Neuronal stem cell (in vitro differentiated cells): Measurements from ENCODE around the gene GRAP.
A peak's percentile ranks its signal among the peaks of the same experiment; 100 is the strongest.
"Not testable (repeated sequence)": the region's sequence is repeated elsewhere in the genome, so short reads cannot be mapped to it uniquely, and the experiment has no call there.

Source experiments
- DNase-seq: peaks from one replicate; pipeline ENCODE4 v3.0.0-alpha.2; 2013; ENCODE audit warnings: low spot score
- H2AFZ ChIP-seq: one replicate; pipeline ENCODE4 v1.6.1; 2013; ENCODE audit warnings: mild to moderate bottlenecking, low read length, inconsistent platforms
- H2AK5ac ChIP-seq: 2 replicates; pipeline ENCODE4 v1.6.1; 2013; ENCODE audit warnings: low read depth, mild to moderate bottlenecking, inconsistent platforms, low read length, moderate library complexity, mixed read lengths
- H2BK120ac ChIP-seq: 2 replicates; pipeline ENCODE4 v1.6.1; 2013; ENCODE audit warnings: low read depth, mild to moderate bottlenecking, inconsistent platforms, low read length, moderate library complexity, mixed read lengths
- H2BK12ac ChIP-seq: one replicate; pipeline ENCODE4 v1.6.1; 2013; ENCODE audit warnings: low read length, inconsistent platforms
- H2BK15ac ChIP-seq: 2 replicates; pipeline ENCODE4 v1.6.1; 2013; ENCODE audit warnings: mild to moderate bottlenecking, low read length, inconsistent platforms, mixed read lengths
- H2BK5ac ChIP-seq: one replicate; pipeline ENCODE4 v1.6.1; 2013; ENCODE audit warnings: inconsistent platforms, mild to moderate bottlenecking, low read length, moderate library complexity
- H3K14ac ChIP-seq: one replicate; pipeline ENCODE4 v1.6.1; 2013; ENCODE audit warnings: low read length, inconsistent platforms
- H3K18ac ChIP-seq: 2 replicates; pipeline ENCODE4 v1.6.1; 2013; ENCODE audit warnings: low read length, inconsistent platforms
- H3K23ac ChIP-seq: 2 replicates; pipeline ENCODE4 v1.6.1; 2013; ENCODE audit warnings: low read depth, mild to moderate bottlenecking, mixed read lengths, low read length, inconsistent platforms; ENCODE audit not compliant: poor library complexity
- H3K27ac ChIP-seq: replicated peaks from 3 replicates; pipeline ENCODE4 v1.5.1; 2013; ENCODE audit warnings: low read length, inconsistent platforms
- H3K27me3 ChIP-seq, 3 experiments: 2 replicates each; pipeline ENCODE4 v1.6.1; 2013; ENCODE audit warnings: low read length in 3 of 3, mild to moderate bottlenecking in 2 of 3, inconsistent platforms in 1 of 3, low read depth in 1 of 3, mixed read lengths in 1 of 3, moderate library complexity in 1 of 3; ENCODE audit not compliant: control insufficient read depth in 3 of 3, insufficient read depth in 3 of 3
- H3K36me3 ChIP-seq, 2 donors: replicated peaks in 1 of 2; 2 replicates each; pipeline ENCODE4 v1.6.1; 2013; ENCODE audit warnings: low read length in 2 of 2; ENCODE audit not compliant: control insufficient read depth in 2 of 2, insufficient read depth in 2 of 2
- H3K4ac ChIP-seq: 2 replicates; pipeline ENCODE4 v1.6.1; 2013; ENCODE audit warnings: inconsistent platforms, mild to moderate bottlenecking, low read length, moderate library complexity
- H3K4me1 ChIP-seq, 2 donors: 1 replicate in 1 of 2; 2 replicates in 1 of 2; pipeline ENCODE4 v1.6.1; 2013; ENCODE audit warnings: low read length in 2 of 2, low read depth in 1 of 2; ENCODE audit not compliant: control insufficient read depth in 2 of 2, insufficient read depth in 1 of 2
- H3K4me2 ChIP-seq: one replicate; pipeline ENCODE4 v1.6.1; 2013; ENCODE audit warnings: mild to moderate bottlenecking, low read length, inconsistent platforms; ENCODE audit not compliant: insufficient read depth, poor library complexity, severe bottlenecking
- H3K4me3 ChIP-seq, 2 donors: 2 replicates each; pipeline ENCODE4 v1.5.1; 2013; ENCODE audit warnings: low read length in 2 of 2, mild to moderate bottlenecking in 2 of 2, inconsistent platforms in 1 of 2, moderate library complexity in 1 of 2
- H3K79me1 ChIP-seq: one replicate; pipeline ENCODE4 v1.6.1; 2013; ENCODE audit warnings: low read depth, mild to moderate bottlenecking, inconsistent platforms, low read length, moderate library complexity
- H3K9ac ChIP-seq: one replicate; pipeline ENCODE4 v1.6.1; 2013; ENCODE audit warnings: mild to moderate bottlenecking, low read depth, low read length, inconsistent platforms; ENCODE audit not compliant: poor library complexity
- H3K9me3 ChIP-seq, 2 donors: replicated peaks in 1 of 2; 2 replicates each; pipeline versions ENCODE3 to v1.6.1; 2013; ENCODE audit warnings: low read length in 2 of 2, mild to moderate bottlenecking in 2 of 2, inconsistent platforms in 1 of 2, low read depth in 1 of 2, mixed read lengths in 1 of 2, moderate library complexity in 1 of 2; ENCODE audit not compliant: control insufficient read depth in 2 of 2, insufficient read depth in 1 of 2
- H4K8ac ChIP-seq: one replicate; pipeline ENCODE4 v1.6.1; 2013; ENCODE audit warnings: low read depth, mild to moderate bottlenecking, inconsistent platforms, low read length, moderate library complexity
- H4K91ac ChIP-seq: one replicate; pipeline ENCODE4 v1.6.1; 2013; ENCODE audit warnings: low read length, low read depth, mild to moderate bottlenecking, inconsistent platforms; ENCODE audit not compliant: poor library complexity
- WGBS, 2 donors: extraction: QIAGEN DNeasy Blood & Tissue Kit; methylation state at CpG; one replicate each; pipeline ENCODE4 v1.1.7; 2013; ENCODE audit warnings: missing lambda C conversion rate in 2 of 2, mixed read lengths in 1 of 2; ENCODE audit not compliant: insufficient read length in 2 of 2, insufficient replicate concordance in 1 of 2; ENCODE audit errors: extremely low coverage in 2 of 2; 5-methylcytosine and 5-hydroxymethylcytosine counted together

The GRAP gene

GRCh38 chr17:19030771-19031449 is 15.8 kb downstream of the GRAP start:
- not testable (repeated sequence) for H3K36me3 ChIP-seq, H3K27ac ChIP-seq, H3K23ac ChIP-seq, H3K4me2 ChIP-seq, H4K8ac ChIP-seq, H3K27me3 ChIP-seq, H2BK15ac ChIP-seq, H3K14ac ChIP-seq, H3K79me1 ChIP-seq, H3K9ac ChIP-seq, H3K4ac ChIP-seq, H4K91ac ChIP-seq, H2AFZ ChIP-seq, H3K18ac ChIP-seq, H3K4me1 ChIP-seq, H2AK5ac ChIP-seq, H3K4me3 ChIP-seq, H3K9me3 ChIP-seq, H2BK5ac ChIP-seq, H2BK120ac ChIP-seq, H2BK12ac ChIP-seq, DNase-seq
- WGBS, 2 donors: no CpG with 5 or more reads among the region's 5 CpGs

- not testable (repeated sequence) for H2BK15ac ChIP-seq, H3K14ac ChIP-seq
Observed at GRCh38 chr17:19029740-19030139, 17.0 kb downstream of the GRAP start.

DNA sequence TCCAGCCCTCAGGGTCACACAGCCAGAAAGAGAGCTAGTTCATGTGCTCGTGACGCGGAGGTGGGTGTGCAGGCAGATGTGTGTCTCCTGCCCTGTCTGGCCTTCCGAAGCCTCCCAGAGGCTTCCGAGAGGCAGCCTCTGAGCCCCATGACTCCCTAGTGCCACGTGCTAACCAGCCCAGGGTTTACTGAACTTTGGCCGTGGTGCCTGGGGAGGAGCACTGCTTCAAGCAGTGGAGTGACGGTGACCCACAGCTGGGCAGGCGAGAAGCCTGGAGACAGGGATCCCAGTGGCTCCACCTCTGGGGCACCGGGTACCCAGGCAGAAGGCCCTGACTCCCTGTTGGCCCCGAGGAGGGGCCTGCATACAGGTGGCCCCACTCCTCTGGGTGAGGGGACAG is 18.1 kb downstream of the GRAP start:
- H2BK120ac ChIP-seq, H2BK12ac ChIP-seq, H3K4me1 ChIP-seq, H3K27ac ChIP-seq, H3K27me3 ChIP-seq, H4K91ac ChIP-seq, H2AFZ ChIP-seq, H3K9me3 ChIP-seq, H3K14ac ChIP-seq, H2BK15ac ChIP-seq, H3K23ac ChIP-seq, H3K36me3 ChIP-seq, H3K18ac ChIP-seq, H3K4ac ChIP-seq, H4K8ac ChIP-seq, DNase-seq, H2AK5ac ChIP-seq, H3K4me3 ChIP-seq, H3K9ac ChIP-seq, H3K4me2 ChIP-seq, H2BK5ac ChIP-seq, H3K79me1 ChIP-seq: not testable (repeated sequence)
- WGBS, 2 donors: no CpG with 5 or more reads among the region's 11 CpGs

More at GRCh38 chr17:19029740-19030139, 17.0 kb downstream of the GRAP start:
- H3K79me1 ChIP-seq, H2BK12ac ChIP-seq, H2BK120ac ChIP-seq, H4K91ac ChIP-seq, H3K9me3 ChIP-seq, H3K36me3 ChIP-seq, H3K27me3 ChIP-seq, H4K8ac ChIP-seq, H3K23ac ChIP-seq, H3K4me1 ChIP-seq, H3K4ac ChIP-seq, H3K27ac ChIP-seq, H2AK5ac ChIP-seq, H3K18ac ChIP-seq, H2BK5ac ChIP-seq, DNase-seq, H3K4me3 ChIP-seq, H3K4me2 ChIP-seq, H3K9ac ChIP-seq, H2AFZ ChIP-seq: not testable (repeated sequence)
- WGBS, 2 donors: no CpG with 5 or more reads among the region's 5 CpGs

- Histone ChIP-seq H3K36me3 (no peaks in the 10 kb centered on the region), H3K23ac (no peak overlapping the region), H3K4ac (no peak overlapping the region), H3K27me3 (no peaks in the 10 kb centered on the region), H2BK120ac (no peak overlapping the region), H2BK5ac (no peak overlapping the region), H4K91ac (no peak overlapping the region), H2AFZ (no peak overlapping the region), H3K27ac (no peak overlapping the region), H2BK15ac (peak overlapping the region; percentile 12), H3K4me3 (no peak overlapping the region), H3K14ac (no peak overlapping the region), H3K9ac (no peak overlapping the region), H4K8ac (no peak overlapping the region), H3K4me2 (no peak overlapping the region), H2AK5ac (peak overlapping the region; percentile 81), H3K79me1 (peaks cover 2% of the 10 kb centered on the region), H3K9me3 (no peaks in the 10 kb centered on the region), H2BK12ac (no peak overlapping the region), H3K4me1 (peaks cover 0 to 3% of the 10 kb centered on the region in 2 donors), H3K18ac (no peak overlapping the region)
- no peak for DNase-seq
- WGBS, 2 donors: no CpG with 5 or more reads among the region's 22 CpGs
Observed at GRCh38 chr17:19024101-19025078, 22.4 kb downstream of the GRAP start.
